ENCODE data around the gene ENO3.

Gene ENO3

GRCh38 chr17:4951486-4951885 is 567 bp downstream of the ENO3 start:
- DNase-seq = no peak

GRCh38 chr17:4953451-4953961 is 2.6 kb downstream of the ENO3 start:
- no peak for DNase-seq

DNA sequence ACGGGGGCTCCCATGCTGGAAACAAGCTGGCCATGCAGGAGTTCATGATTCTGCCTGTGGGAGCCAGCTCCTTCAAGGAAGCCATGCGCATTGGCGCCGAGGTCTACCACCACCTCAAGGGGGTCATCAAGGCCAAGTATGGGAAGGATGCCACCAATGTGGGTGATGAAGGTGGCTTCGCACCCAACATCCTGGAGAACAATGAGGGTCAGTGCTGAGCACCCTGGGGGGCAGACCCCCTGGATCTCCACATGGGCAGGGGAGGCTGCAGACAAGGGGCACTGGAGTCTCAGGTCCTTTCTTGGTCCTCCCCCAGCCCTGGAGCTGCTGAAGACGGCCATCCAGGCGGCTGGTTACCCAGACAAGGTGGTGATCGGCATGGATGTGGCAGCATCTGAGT is 4.2 kb downstream of the ENO3 start:
- DNase-seq = no peak

GRCh38 chr17:4956493-4957061 is 5.7 kb downstream of the ENO3 start:
- DNase-seq = peak; percentile 53

DNA sequence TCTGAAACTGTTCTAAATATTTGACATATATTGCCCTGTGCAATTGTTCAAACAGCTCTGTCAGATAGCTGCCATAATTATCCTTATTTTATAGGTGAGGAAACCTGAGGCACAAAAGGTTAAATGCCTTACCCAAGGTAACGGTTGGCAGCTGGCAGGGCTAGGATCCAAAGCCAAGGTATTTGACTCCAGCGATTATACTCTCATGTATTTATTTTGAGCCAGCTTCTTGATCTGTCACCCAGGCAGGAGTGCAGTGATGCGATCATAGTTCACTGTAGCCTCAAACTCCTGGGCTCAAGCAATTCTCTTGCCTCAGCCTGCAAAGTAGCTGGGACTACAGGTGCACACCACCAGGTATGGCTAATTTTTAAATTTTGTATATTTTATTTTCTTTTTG is 7.2 kb downstream of the ENO3 start:
- no peak for DNase-seq

GRCh38 chr17:4959261-4959965 is 8.5 kb downstream of the ENO3 start:
- no peak for DNase-seq

- DNase-seq = no peak
Measured at GRCh38 chr17:4960279-4960922, 9.5 kb downstream of the ENO3 start.

- no peak for DNase-seq
Measured at GRCh38 chr17:4965311-4965986, 14.5 kb downstream of the ENO3 start.

- DNase-seq = peak; percentile 99
Measured at GRCh38 chr17:4966844-4967538, 16.1 kb downstream of the ENO3 start.

DNA sequence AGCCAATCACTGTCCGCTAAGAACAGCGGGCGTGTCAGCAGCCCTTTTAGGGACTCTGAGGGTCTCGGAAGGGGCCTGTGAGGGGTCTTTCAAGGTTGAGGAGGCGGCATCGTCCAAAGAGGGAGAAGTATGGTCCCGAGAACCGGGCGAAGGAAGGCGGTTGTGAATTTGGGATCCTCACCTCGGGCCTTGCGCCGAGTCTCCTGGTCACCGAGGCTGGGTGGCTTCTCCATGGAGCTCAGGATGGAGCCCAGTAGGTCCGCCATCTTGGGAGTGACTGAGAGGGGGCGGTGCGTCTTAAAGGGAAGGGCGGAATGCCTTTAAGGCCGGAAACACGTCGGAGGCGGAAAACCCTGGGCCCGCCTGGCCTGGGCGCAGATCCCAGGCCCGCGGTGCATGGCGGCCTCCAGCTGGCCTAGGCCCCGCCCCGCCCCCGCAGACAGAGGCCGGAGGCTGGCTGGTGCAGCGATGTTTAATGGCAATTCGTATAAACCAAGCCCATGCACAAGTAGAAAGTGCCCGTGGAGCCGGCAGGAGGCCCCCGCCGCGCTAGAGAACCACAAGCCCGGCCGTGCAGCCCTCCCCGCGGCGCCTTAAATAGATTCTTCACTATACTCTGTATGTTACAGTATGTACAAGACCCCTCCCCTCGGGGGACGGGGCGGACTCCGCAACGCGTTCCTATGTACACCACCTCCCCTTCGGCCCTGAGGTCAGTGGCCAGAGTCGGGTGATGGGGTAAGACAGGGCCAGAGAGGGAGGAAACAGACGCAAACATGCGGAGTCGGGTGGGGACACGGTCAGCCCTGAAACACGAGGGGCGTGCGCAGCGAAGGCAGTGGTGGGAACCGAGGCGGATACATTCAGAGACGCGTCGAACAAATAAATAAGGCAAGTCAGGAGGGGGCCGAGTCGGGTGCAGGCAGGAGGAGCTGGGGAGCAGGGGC is 16.9 kb downstream of the ENO3 start, which contains the start of gene SPAG7:
Gene SPAG7 (minus strand): TSS at position 279 of the 947 bp plus-strand sequence. CDS start 13 bp downstream, at position 266.
- peak; percentile 96 for DNase-seq

GRCh38 chr17:4968486-4969046 is 17.6 kb downstream of the ENO3 start:
- no peak for DNase-seq

- no peak for DNase-seq
Measured at GRCh38 chr17:4969047-4969550, 18.2 kb downstream of the ENO3 start.

- no peak for DNase-seq
Measured at GRCh38 chr17:4969551-4970173, 18.7 kb downstream of the ENO3 start.

DNA sequence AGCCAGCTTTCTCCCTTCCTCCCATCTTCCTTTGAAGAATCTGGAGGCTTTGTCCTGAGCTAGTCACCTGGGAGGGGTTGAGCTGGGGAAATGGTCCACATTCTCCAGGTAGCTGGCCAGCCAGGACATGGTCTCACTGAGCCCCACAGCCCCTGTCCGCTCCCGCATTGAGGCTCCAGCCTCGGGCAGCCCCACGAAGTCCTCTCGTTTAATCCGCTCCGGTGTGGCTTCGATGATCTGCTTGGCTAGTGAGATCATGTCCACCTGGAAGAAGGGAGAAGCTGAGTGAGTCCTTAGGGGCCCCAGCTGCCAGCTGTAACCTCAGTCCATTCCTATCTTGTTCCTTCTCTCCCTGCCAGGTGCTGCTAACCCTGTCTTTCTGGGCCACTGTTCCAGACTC is 19.4 kb downstream of the ENO3 start:
- DNase-seq = no peak

GRCh38 chr17:4971826-4972225 is 20.9 kb downstream of the ENO3 start:
- DNase-seq = no peak

DNA sequence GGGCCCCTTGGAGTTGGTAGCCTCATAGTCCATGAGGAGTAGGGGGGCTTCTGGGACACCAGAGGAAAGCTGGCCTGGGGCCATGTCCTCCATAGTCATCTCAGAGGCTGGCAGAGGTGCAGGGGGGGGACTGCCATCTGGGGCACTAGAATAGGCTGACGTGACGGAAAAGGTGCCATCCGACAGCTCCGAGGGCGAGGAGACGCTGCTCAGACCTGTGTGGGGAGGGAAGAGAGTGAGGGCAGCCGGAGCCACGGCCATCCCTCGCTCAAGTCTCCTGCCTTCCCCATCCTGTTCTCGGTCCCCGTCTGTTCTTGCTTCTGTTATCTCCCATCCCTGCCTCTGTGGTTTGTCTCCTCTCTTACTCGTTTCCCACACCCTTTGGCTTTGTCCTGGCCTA is 21.4 kb downstream of the ENO3 start:
- DNase-seq = no peak

GRCh38 chr17:4972752-4973151 is 21.8 kb downstream of the ENO3 start:
- DNase-seq = no peak

DNA sequence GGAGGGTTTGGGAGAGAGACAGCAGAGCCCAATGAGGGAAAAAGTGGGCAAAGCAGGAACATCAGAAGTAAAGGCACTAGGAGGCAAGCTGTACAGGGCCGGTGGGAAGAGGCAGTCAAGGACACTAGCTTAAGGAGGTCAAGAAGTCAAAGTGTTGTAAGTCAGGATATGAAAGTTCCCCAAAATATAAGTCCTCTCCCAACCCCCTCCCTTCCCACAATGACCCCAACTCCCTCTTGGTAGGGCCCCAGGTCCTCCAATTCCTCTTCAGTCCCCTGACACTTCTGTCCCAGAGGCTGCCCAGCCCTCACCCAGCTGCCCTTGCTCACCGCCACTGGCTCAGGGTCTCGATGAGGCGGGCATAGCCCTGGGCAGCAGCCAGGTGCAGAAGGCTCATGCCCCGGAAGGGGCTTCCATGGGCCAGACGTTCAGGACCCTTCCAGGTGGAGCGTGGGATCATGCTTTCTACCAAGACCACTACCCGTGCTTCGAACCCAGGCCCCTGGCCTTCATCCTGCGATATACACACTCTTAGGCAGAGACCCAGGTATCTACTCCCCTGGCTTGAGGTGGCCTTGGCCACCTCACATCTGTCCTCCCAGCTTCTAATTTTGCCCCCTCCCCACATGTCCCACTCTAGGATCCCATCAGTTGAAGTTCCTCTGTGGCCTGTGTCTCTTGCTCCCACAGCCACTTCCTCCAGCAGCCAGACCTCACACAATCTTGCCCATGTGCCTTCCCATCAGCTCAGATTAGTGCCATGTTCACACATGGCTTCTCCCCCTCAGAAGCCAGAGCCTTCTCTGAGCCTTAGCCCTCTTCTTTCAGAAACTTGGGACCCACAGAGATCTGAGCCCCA is 22.6 kb downstream of the ENO3 start:
- DNase-seq = no peak

DNA sequence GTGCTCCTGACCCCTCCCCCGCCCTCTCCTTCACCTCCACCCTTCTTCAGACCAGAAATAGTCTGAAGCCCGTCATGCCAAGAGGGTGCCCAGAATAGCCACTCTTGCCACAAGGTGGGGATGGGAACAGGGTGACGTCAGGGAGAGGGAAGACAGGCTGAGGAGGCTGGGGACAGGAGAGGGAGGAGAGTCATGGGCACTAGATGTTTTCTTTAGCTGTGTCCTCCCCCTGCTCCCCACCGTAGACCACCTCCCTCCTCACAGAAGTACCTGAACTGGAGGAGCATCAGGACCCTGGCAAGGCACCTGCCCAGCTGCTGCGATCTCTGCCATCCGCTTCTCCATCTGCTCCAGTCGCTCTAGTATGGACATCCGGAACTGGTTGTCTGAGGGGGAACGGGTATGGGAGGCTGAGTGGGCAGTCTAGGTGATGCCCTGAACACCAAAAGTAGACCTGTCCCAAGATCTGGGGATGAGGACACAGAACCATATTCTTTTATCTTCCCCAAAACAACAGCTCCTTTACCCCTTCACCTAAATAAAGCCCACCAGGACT is 23.3 kb downstream of the ENO3 start:
- no peak for DNase-seq
